MM.1S (cell line): ENCODE results near the gene GALNT10.

ENCODE experiments used
- CTCF ChIP-seq: fragments of 300-600 bp; sonication (generic); IDR thresholded peaks from 2 replicates; pipeline ENCODE4 v1.5.1; 2016; ENCODE audit warnings: antibody characterized with exemption, low read length, mixed read lengths
- EZH2 ChIP-seq: fragments of 300-600 bp; sonication (generic); optimal IDR thresholded peaks from 2 replicates; pipeline ENCODE3; 2017; ENCODE audit warnings: low read depth, mild to moderate bottlenecking, antibody characterized with exemption, low read length, mixed read lengths

- TF ChIP-seq CTCF: no peak
- TF ChIP-seq EZH2: no peak
Measured at GRCh38 chr5:154319736-154320135, 129.2 kb downstream of the GALNT10 start.
